Neural progenitor cell (in vitro differentiated cells): ENCODE results near the gene CACNA1E. TPM values are rescaled to one million over a fixed set of nuclear protein-coding genes. Genes with fewer than 3 reads are reported as not detected.
"Not testable (repeated sequence)": the region's sequence is repeated elsewhere in the genome, so short reads cannot be mapped to it uniquely, and the experiment has no call there.

ENCODE experiments used
- DNase-seq: peaks from one replicate; pipeline ENCODE4 v3.0.0-alpha.2; 2016; ENCODE audit warnings: low spot score
- H2AFZ ChIP-seq: fragments of 200-600 bp; sonication (generic); replicated peaks from 2 replicates; pipeline ENCODE4 v1.6.1; 2016; ENCODE audit warnings: antibody characterized with exemption
- H3F3A ChIP-seq: fragments of 200-600 bp; sonication (generic); 2 replicates; pipeline ENCODE4 v1.6.1; 2016; ENCODE audit warnings: antibody characterized with exemption, low read depth
- H3K27ac ChIP-seq: fragments of 200-600 bp; sonication (generic); 2 replicates; pipeline ENCODE4 v1.5.1; 2016; ENCODE audit warnings: mild to moderate bottlenecking
- H3K27me3 ChIP-seq: fragments of 200-600 bp; sonication (generic); 2 replicates; pipeline ENCODE4 v1.6.1; 2016; ENCODE audit warnings: mild to moderate bottlenecking, moderate library complexity
- H3K36me3 ChIP-seq: fragments of 200-600 bp; sonication (generic); 2 replicates; pipeline ENCODE4 v1.5.1; 2016
- H3K4me1 ChIP-seq: fragments of 200-600 bp; sonication (generic); 2 replicates; pipeline ENCODE4 v1.6.1; 2016; ENCODE audit warnings: mixed run types
- H3K4me2 ChIP-seq: fragments of 200-600 bp; sonication (generic); 2 replicates; pipeline ENCODE4 v1.6.1; 2016
- H3K4me3 ChIP-seq: fragments of 200-600 bp; sonication (generic); 2 replicates; pipeline ENCODE4 v1.5.1; 2016
- H3K79me2 ChIP-seq: fragments of 200-600 bp; sonication (generic); 2 replicates; pipeline ENCODE4 v1.6.1; 2016; ENCODE audit warnings: low read depth
- H3K9ac ChIP-seq: fragments of 200-600 bp; sonication (generic); 2 replicates; pipeline ENCODE4 v1.6.1; 2016
- H3K9me3 ChIP-seq: fragments of 200-600 bp; sonication (generic); 2 replicates; pipeline ENCODE4 v1.5.1; 2016; ENCODE audit warnings: low read depth
- H4K20me1 ChIP-seq: fragments of 200-600 bp; sonication (generic); 2 replicates; pipeline ENCODE4 v1.6.1; 2016; ENCODE audit warnings: low read depth
- H3K27ac Mint-ChIP-seq: 3 replicates; pipeline ENCODE4 v1.8.0; 2021; ENCODE audit warnings: mixed read lengths
- H3K27me3 Mint-ChIP-seq: 2 replicates; pipeline ENCODE4 v1.8.0; 2022; ENCODE audit warnings: low read depth, mild to moderate bottlenecking, inconsistent platforms, moderate library complexity, mixed read lengths; ENCODE audit not compliant: insufficient read depth
- H3K36me3 Mint-ChIP-seq: 3 replicates; pipeline ENCODE4 v1.8.0; 2021; ENCODE audit warnings: mixed read lengths
- H3K4me1 Mint-ChIP-seq: 3 replicates; pipeline ENCODE4 v1.8.0; 2021; ENCODE audit warnings: mixed read lengths
- H3K4me3 Mint-ChIP-seq: 3 replicates; pipeline ENCODE4 v1.8.0; 2021; ENCODE audit warnings: mild to moderate bottlenecking, moderate library complexity, mixed read lengths
- H3K9me3 Mint-ChIP-seq: 3 replicates; pipeline ENCODE4 v1.8.0; 2020; ENCODE audit warnings: mixed read lengths
- CTCF ChIP-seq: fragments of 200-600 bp; sonication (generic); IDR thresholded peaks from 2 replicates; pipeline ENCODE4 v1.5.1; 2017; ENCODE audit warnings: antibody characterized with exemption, mild to moderate bottlenecking
- EZH2 ChIP-seq: fragments of 200-600 bp; sonication (generic); IDR thresholded peaks from 2 replicates; pipeline ENCODE4 v1.6.1; 2017; ENCODE audit warnings: antibody characterized with exemption, mild to moderate bottlenecking, moderate library complexity
- EZH2phosphoT487 ChIP-seq: fragments of 200-600 bp; sonication (generic); IDR thresholded peaks from 2 replicates; pipeline ENCODE4 v1.6.1; 2017; ENCODE audit warnings: antibody characterized with exemption
- total RNA-seq: library from RNA; depleted of rRNA; stranded (reverse); fragments of >200 nt; gene quantifications from 2 replicates; pipeline ENCODE4 v1.2.3, GENCODE V29; 2015; ENCODE audit warnings: low replicate concordance

Gene CACNA1E
- total RNA-seq, 1 donor from 2014 or later = 2.1 TPM

GRCh38 chr1:181818943-181819342, 335.6 kb downstream of the CACNA1E start:
- no peak for DNase-seq
- no peak overlapping the region for H2AFZ ChIP-seq
- no peaks in the 10 kb centered on the region for H3K9me3 ChIP-seq

GRCh38 chr1:181821701-181822100, 338.4 kb downstream of the CACNA1E start:
- TF ChIP-seq EZH2phosphoT487 = no peak
- no peak for TF ChIP-seq EZH2
- no peak for TF ChIP-seq CTCF
- Histone ChIP-seq H3K9ac (no peak overlapping the region), H3K4me3 (no peak overlapping the region), H3K9me3 (no peaks in the 10 kb centered on the region), H3K4me2 (no peak overlapping the region), H3K79me2 (no peaks in the 10 kb centered on the region), H3K36me3 (no peaks in the 10 kb centered on the region), H3F3A (no peaks in the 10 kb centered on the region), H3K27me3 (no peaks in the 10 kb centered on the region), H3K27ac (no peak overlapping the region), H4K20me1 (no peaks in the 10 kb centered on the region), H3K4me1 (no peaks in the 10 kb centered on the region), H2AFZ (no peak overlapping the region)
- Mint-ChIP-seq H3K4me1 (no peaks in the 10 kb centered on the region), H3K27me3 (no peaks in the 10 kb centered on the region), H3K9me3 (peaks cover 2% of the 10 kb centered on the region), H3K4me3 (no peak overlapping the region), H3K36me3 (no peaks in the 10 kb centered on the region), H3K27ac (no peak overlapping the region)
- no peak for DNase-seq

More at GRCh38 chr1:181818943-181819342, 335.6 kb downstream of the CACNA1E start:
- H3F3A ChIP-seq = no peaks in the 10 kb centered on the region
- no peaks in the 10 kb centered on the region for H3K4me1 ChIP-seq
- no peak overlapping the region for H3K4me3 Mint-ChIP-seq
- no peak for TF ChIP-seq EZH2phosphoT487
- TF ChIP-seq CTCF = no peak
- H3K9me3 Mint-ChIP-seq = no peaks in the 10 kb centered on the region
- H3K4me3 ChIP-seq = no peak overlapping the region
- no peaks in the 10 kb centered on the region for H3K79me2 ChIP-seq
- H3K4me2 ChIP-seq = no peak overlapping the region
- H3K36me3 Mint-ChIP-seq = no peaks in the 10 kb centered on the region
- no peaks in the 10 kb centered on the region for H3K27me3 ChIP-seq
- no peaks in the 10 kb centered on the region for H3K4me1 Mint-ChIP-seq
- no peaks in the 10 kb centered on the region for H4K20me1 ChIP-seq
- H3K27ac Mint-ChIP-seq = no peak overlapping the region
- no peak overlapping the region for H3K9ac ChIP-seq
- peaks cover under 1% of the 10 kb centered on the region for H3K27me3 Mint-ChIP-seq
- no peaks in the 10 kb centered on the region for H3K36me3 ChIP-seq
- no peak overlapping the region for H3K27ac ChIP-seq

- H3F3A ChIP-seq, H3K4me1 Mint-ChIP-seq, H3K79me2 ChIP-seq, H3K9me3 ChIP-seq, H3K4me3 ChIP-seq, H3K36me3 Mint-ChIP-seq, H3K4me2 ChIP-seq, H3K27me3 Mint-ChIP-seq, H3K27ac ChIP-seq, H3K9ac ChIP-seq, H4K20me1 ChIP-seq, H3K27me3 ChIP-seq, H3K27ac Mint-ChIP-seq, H2AFZ ChIP-seq, H3K36me3 ChIP-seq, H3K4me3 Mint-ChIP-seq, H3K4me1 ChIP-seq, DNase-seq: not testable (repeated sequence)
- H3K9me3 Mint-ChIP-seq = peaks cover 27% of the 10 kb centered on the region
Observed at GRCh38 chr1:181832173-181832880, 349.0 kb downstream of the CACNA1E start.

- H3K4me3 ChIP-seq = no peak overlapping the region
- Mint-ChIP-seq H3K9me3 (peaks cover 2% of the 10 kb centered on the region), H3K4me3 (no peak overlapping the region), H3K27me3 (no peaks in the 10 kb centered on the region), H3K27ac (no peak overlapping the region), H3K4me1 (no peaks in the 10 kb centered on the region), H3K36me3 (no peaks in the 10 kb centered on the region)
- H3K4me2 ChIP-seq = no peak overlapping the region
- DNase-seq = no peak
- H3K27me3 ChIP-seq = no peaks in the 10 kb centered on the region
- no peaks in the 10 kb centered on the region for H3F3A ChIP-seq
- no peaks in the 10 kb centered on the region for H3K9me3 ChIP-seq
- H2AFZ ChIP-seq = no peak overlapping the region
- H3K36me3 ChIP-seq = no peaks in the 10 kb centered on the region
- no peaks in the 10 kb centered on the region for H3K4me1 ChIP-seq
- H3K27ac ChIP-seq = no peak overlapping the region
- H3K79me2 ChIP-seq = no peaks in the 10 kb centered on the region
- H4K20me1 ChIP-seq = no peaks in the 10 kb centered on the region
- no peak overlapping the region for H3K9ac ChIP-seq
- TF ChIP-seq CTCF (no peak), EZH2 (no peak), EZH2phosphoT487 (no peak)
Observed at GRCh38 chr1:181846001-181846645, 362.8 kb downstream of the CACNA1E start.
